Ishikawa (cell line): Measurements from ENCODE around the gene ACVR1C.

Experiments
- CEBPB ChIP-seq: IDR thresholded peaks from 2 replicates; pipeline ENCODE4 v1.6.1; 2012
- CREB1 ChIP-seq: IDR thresholded peaks from 2 replicates; pipeline ENCODE4 v1.6.1; 2012; ENCODE audit warnings: low read depth
- EGR1 ChIP-seq: IDR thresholded peaks from 2 replicates; pipeline ENCODE4 v1.6.1; 2012
- EP300 ChIP-seq: IDR thresholded peaks from 2 replicates; pipeline ENCODE4 v1.6.1; 2012; ENCODE audit warnings: borderline replicate concordance
- FOXM1 ChIP-seq: IDR thresholded peaks from 2 replicates; pipeline ENCODE4 v1.6.1; 2012; ENCODE audit warnings: low read depth, borderline replicate concordance
- MAX ChIP-seq: IDR thresholded peaks from 2 replicates; pipeline ENCODE4 v1.6.1; 2012
- NFIC ChIP-seq: IDR thresholded peaks from 2 replicates; pipeline ENCODE4 v1.6.1; 2012
- RAD21 ChIP-seq: IDR thresholded peaks from 2 replicates; pipeline ENCODE4 v1.6.1; 2012; ENCODE audit warnings: low read depth
- TAF1 ChIP-seq: IDR thresholded peaks from 2 replicates; pipeline ENCODE4 v1.6.1; 2012; ENCODE audit warnings: low read depth, mild to moderate bottlenecking
- TCF12 ChIP-seq: IDR thresholded peaks from 2 replicates; pipeline ENCODE4 v1.6.1; 2012; ENCODE audit warnings: low read depth
- TEAD4 ChIP-seq: IDR thresholded peaks from 2 replicates; pipeline ENCODE4 v1.6.1; 2012
- USF1 ChIP-seq: IDR thresholded peaks from 2 replicates; pipeline ENCODE4 v1.6.1; 2012
- YY1 ChIP-seq: IDR thresholded peaks from 2 replicates; pipeline ENCODE4 v1.6.1; 2012; ENCODE audit warnings: low read depth
- ZBTB7A ChIP-seq: IDR thresholded peaks from 2 replicates; pipeline ENCODE4 v1.6.1; 2012; ENCODE audit warnings: low read depth
- TF ChIP-seq, protein P1 (sequence below): IDR thresholded peaks from 2 replicates; pipeline ENCODE4 v1.6.1; 2012; ENCODE audit warnings: low read depth, mild to moderate bottlenecking

Gene ACVR1C

DNA sequence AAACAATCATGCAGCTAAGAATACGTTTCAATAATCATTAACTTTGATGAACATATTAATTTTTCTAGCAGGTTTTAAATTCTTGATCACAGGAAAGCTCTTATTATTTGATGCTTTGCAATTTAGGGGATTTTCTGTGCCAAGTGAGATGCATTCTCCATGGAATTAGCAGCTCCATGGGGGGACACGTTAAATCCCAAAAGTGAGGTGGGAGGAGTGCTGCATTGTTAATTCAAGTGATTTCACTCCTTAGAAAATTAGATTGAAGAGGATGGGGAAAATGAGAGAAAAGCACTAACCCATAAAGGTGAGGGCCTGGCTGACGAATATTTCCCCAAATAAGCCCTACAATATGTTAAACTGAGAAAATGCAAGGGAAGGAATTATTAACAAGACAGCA, 69.2 kb downstream of the ACVR1C start:
- TF ChIP-seq EP300 (no peak), CREB1 (no peak)

DNA sequence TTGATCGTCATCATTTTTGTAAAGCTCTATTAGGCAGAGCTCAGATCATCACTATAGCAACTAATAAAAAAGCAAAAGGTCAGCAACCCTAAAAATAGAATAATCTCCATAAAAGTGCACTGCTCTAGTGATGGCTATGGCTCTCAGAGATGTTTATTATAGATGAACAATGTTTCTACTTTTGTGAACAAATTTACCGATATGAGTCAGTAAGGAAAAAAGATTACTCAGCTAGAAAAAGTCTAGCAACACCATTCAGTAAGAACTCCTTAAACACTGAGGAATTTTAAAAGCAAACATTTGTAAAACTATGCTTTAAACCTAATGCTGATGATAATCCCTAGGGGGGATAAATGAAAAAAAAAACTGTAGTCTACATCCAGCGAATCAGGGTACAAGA, 69.6 kb downstream of the ACVR1C start:
- no peak for TF ChIP-seq EGR1
- TF ChIP-seq TCF12, result no peak
- TF ChIP-seq, protein P1, sequence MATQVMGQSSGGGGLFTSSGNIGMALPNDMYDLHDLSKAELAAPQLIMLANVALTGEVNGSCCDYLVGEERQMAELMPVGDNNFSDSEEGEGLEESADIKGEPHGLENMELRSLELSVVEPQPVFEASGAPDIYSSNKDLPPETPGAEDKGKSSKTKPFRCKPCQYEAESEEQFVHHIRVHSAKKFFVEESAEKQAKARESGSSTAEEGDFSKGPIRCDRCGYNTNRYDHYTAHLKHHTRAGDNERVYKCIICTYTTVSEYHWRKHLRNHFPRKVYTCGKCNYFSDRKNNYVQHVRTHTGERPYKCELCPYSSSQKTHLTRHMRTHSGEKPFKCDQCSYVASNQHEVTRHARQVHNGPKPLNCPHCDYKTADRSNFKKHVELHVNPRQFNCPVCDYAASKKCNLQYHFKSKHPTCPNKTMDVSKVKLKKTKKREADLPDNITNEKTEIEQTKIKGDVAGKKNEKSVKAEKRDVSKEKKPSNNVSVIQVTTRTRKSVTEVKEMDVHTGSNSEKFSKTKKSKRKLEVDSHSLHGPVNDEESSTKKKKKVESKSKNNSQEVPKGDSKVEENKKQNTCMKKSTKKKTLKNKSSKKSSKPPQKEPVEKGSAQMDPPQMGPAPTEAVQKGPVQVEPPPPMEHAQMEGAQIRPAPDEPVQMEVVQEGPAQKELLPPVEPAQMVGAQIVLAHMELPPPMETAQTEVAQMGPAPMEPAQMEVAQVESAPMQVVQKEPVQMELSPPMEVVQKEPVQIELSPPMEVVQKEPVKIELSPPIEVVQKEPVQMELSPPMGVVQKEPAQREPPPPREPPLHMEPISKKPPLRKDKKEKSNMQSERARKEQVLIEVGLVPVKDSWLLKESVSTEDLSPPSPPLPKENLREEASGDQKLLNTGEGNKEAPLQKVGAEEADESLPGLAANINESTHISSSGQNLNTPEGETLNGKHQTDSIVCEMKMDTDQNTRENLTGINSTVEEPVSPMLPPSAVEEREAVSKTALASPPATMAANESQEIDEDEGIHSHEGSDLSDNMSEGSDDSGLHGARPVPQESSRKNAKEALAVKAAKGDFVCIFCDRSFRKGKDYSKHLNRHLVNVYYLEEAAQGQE, result no peak
- no peak for TF ChIP-seq CEBPB
- TF ChIP-seq MAX, result no peak
- no peak for TF ChIP-seq YY1
- no peak for TF ChIP-seq USF1
- no peak for TF ChIP-seq ZBTB7A
- TF ChIP-seq RAD21, result no peak
- TF ChIP-seq NFIC, result no peak

DNA sequence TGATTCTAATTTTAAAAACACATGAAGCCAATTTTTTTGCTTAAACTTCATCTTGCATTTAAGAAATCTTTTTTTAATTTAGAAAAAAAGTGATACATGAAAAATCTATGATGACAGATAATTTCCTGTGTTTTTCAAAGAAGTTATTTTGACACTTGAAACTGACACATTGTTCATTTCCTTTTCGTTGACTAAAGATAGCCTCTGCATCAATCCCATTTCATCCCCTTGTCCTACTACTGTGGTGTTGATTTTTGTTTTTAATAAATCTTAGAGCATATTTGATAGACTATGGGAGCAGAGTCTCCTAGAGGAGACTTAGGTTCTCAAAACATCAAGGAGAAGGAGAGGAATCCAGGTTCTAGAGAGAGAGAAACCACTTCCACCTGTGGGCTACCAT, 70.9 kb downstream of the ACVR1C start:
- TF ChIP-seq MAX (no peak), EP300 (no peak), EGR1 (no peak), CEBPB (no peak), YY1 (no peak), TAF1 (no peak), TEAD4 (no peak), ZBTB7A (no peak), NFIC (no peak), CREB1 (no peak), USF1 (no peak), TCF12 (no peak), RAD21 (no peak), FOXM1 (no peak)
- TF ChIP-seq, protein P1, result no peak

GRCh38 chr2:157540102-157540501, 88.6 kb downstream of the ACVR1C start:
- TF ChIP-seq TAF1 (no peak), CREB1 (no peak), EP300 (no peak), MAX (no peak), FOXM1 (no peak), TCF12 (no peak), RAD21 (no peak)

DNA sequence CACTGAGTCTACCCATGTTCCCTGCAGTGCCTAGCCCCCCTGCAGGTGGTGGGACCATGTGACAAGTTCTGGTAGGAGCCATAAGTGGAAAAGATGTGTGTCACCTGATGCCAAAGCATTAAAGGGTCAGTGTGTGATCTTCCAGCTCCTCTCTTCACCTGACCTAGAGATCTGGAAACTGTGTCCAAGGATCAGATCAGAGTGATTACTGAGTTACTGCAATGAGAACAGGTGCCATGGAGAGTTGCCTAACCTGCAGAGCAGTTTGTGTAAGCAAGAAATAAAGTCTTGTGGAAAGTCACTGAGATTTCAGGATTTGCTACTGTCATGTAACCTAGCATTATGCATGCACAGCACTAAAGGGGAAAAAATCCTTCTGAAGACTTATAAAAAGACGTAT, 90.6 kb downstream of the ACVR1C start:
- TF ChIP-seq ZBTB7A (no peak), CEBPB (no peak), YY1 (no peak), TEAD4 (no peak), TAF1 (no peak), EP300 (no peak), TCF12 (no peak), RAD21 (no peak), EGR1 (no peak), CREB1 (no peak), USF1 (no peak), FOXM1 (no peak), NFIC (no peak), MAX (no peak)
- TF ChIP-seq, protein P1, result no peak
